Raji (cell line): ENCODE measurements around the gene LIX1.

Experiments
- POLR2A ChIP-seq: IDR thresholded peaks from 2 replicates; pipeline ENCODE4 v1.6.1; 2011; ENCODE audit warnings: low read depth, low read length, control low read depth; ENCODE audit not compliant: insufficient read depth

Gene LIX1

GRCh38 chr5:97151370-97151769 lies 9.0 kb upstream of the LIX1 start:
- no peak for TF ChIP-seq POLR2A

- TF ChIP-seq POLR2A: no peak
Measured at GRCh38 chr5:97150401-97150800, 8.0 kb upstream of the LIX1 start.

GRCh38 chr5:97149709-97150108 lies 7.3 kb upstream of the LIX1 start:
- TF ChIP-seq POLR2A: no peak

GRCh38 chr5:97148288-97148687 lies 5.9 kb upstream of the LIX1 start:
- no peak for TF ChIP-seq POLR2A

GRCh38 chr5:97143704-97144103 lies 1.3 kb upstream of the LIX1 start:
- no peak for TF ChIP-seq POLR2A

- TF ChIP-seq POLR2A: no peak
Measured at GRCh38 chr5:97141539-97141938, 872 bp downstream of the LIX1 start.

- no peak for TF ChIP-seq POLR2A
Measured at GRCh38 chr5:97141031-97141430, 1.4 kb downstream of the LIX1 start.

- no peak for TF ChIP-seq POLR2A
Measured at GRCh38 chr5:97136475-97136874, 5.9 kb downstream of the LIX1 start.

GRCh38 chr5:97135868-97136267 lies 6.5 kb downstream of the LIX1 start:
- TF ChIP-seq POLR2A: no peak

GRCh38 chr5:97134634-97135033 lies 7.8 kb downstream of the LIX1 start:
- TF ChIP-seq POLR2A: no peak

- TF ChIP-seq POLR2A: no peak
Measured at GRCh38 chr5:97133101-97133500, 9.3 kb downstream of the LIX1 start.

- no peak for TF ChIP-seq POLR2A
Measured at GRCh38 chr5:97131921-97132320, 10.5 kb downstream of the LIX1 start.

GRCh38 chr5:97131139-97131710 lies 11.2 kb downstream of the LIX1 start:
- TF ChIP-seq POLR2A: no peak

- no peak for TF ChIP-seq POLR2A
Measured at GRCh38 chr5:97127727-97128126, 14.7 kb downstream of the LIX1 start.

- no peak for TF ChIP-seq POLR2A
Measured at GRCh38 chr5:97125125-97125683, 17.2 kb downstream of the LIX1 start.

- TF ChIP-seq POLR2A: no peak
Measured at GRCh38 chr5:97124335-97124734, 18.1 kb downstream of the LIX1 start.

GRCh38 chr5:97121848-97122247 lies 20.6 kb downstream of the LIX1 start:
- TF ChIP-seq POLR2A: no peak
